HepG2 (cell line): ENCODE results near the gene NEURL2. TPM values are rescaled to one million over a fixed set of nuclear protein-coding genes. Genes with fewer than 3 reads are reported as not detected.

Experiments
- DNMT3B ChIP-seq: conservative IDR thresholded peaks from 2 replicates; pipeline ENCODE4 v1.6.1; 2016; ENCODE audit warnings: missing biosample characterization, control low read depth
- HNRNPLL ChIP-seq: fragments of 200-400 bp; formaldehyde crosslinking; IDR thresholded peaks from 2 replicates; pipeline ENCODE4 v1.6.1; 2017; ENCODE audit warnings: mild to moderate bottlenecking, low read depth, low read length; ENCODE audit not compliant: poor library complexity, severe bottlenecking
- HOXA3 ChIP-seq: sonication (generic); formaldehyde crosslinking; IDR thresholded peaks from 2 replicates; pipeline ENCODE4 v1.5.0; 2020; ENCODE audit warnings: missing genetic modification reagents
- MXD4 ChIP-seq: IDR thresholded peaks from 2 replicates; pipeline ENCODE4 v1.6.1; 2016; ENCODE audit warnings: mild to moderate bottlenecking, missing biosample characterization, missing genetic modification reagents
- NFYC ChIP-seq: IDR thresholded peaks from 2 replicates; pipeline ENCODE4 v1.6.1; 2016; ENCODE audit warnings: missing genetic modification reagents, missing compliant biosample characterization
- STAT5B ChIP-seq: sonication (generic); formaldehyde crosslinking; IDR thresholded peaks from 2 replicates; pipeline ENCODE4 v1.4.0; 2020; ENCODE audit warnings: missing genetic modification reagents
- TCF7 ChIP-seq: sonication (generic); IDR thresholded peaks from 2 replicates; pipeline ENCODE4 v1.6.1; 2016; ENCODE audit warnings: antibody characterized with exemption, low read depth
- YEATS4 ChIP-seq: sonication (generic); formaldehyde crosslinking; IDR thresholded peaks from 2 replicates; pipeline ENCODE4 v1.4.0; 2020; ENCODE audit warnings: missing genetic modification reagents, borderline replicate concordance
- ZBTB38 ChIP-seq: sonication (generic); formaldehyde crosslinking; IDR thresholded peaks from 2 replicates; pipeline ENCODE4 v1.5.1; 2020; ENCODE audit warnings: mild to moderate bottlenecking, missing genetic modification reagents
- ZIK1 ChIP-seq: sonication (generic); formaldehyde crosslinking; IDR thresholded peaks from 2 replicates; pipeline ENCODE4 v1.5.0; 2020; ENCODE audit warnings: mild to moderate bottlenecking, low read depth, missing genetic modification reagents, borderline replicate concordance
- ZNF282 ChIP-seq: fragments of 450-650 bp; IDR thresholded peaks from 2 replicates; pipeline ENCODE4 v1.6.1; 2018; ENCODE audit not compliant: partially characterized antibody
- ZNF549 ChIP-seq: sonication (generic); formaldehyde crosslinking; IDR thresholded peaks from 2 replicates; pipeline ENCODE4 v1.5.0; 2020; ENCODE audit warnings: missing genetic modification reagents
- ZNF7 ChIP-seq: IDR thresholded peaks from 2 replicates; pipeline ENCODE4 v1.6.1; 2016; ENCODE audit warnings: missing biosample characterization, missing genetic modification reagents
- ZNF713 ChIP-seq: sonication (generic); formaldehyde crosslinking; IDR thresholded peaks from 2 replicates; pipeline ENCODE4 v1.4.0; 2020; ENCODE audit warnings: mild to moderate bottlenecking, missing genetic modification reagents
- ZSCAN29 ChIP-seq: sonication (generic); formaldehyde crosslinking; conservative IDR thresholded peaks from 2 replicates; pipeline ENCODE4 v1.4.0; 2020; ENCODE audit warnings: mild to moderate bottlenecking, missing genetic modification reagents
- polyA plus RNA-seq, 8 experiments: library from polyadenylated mRNA; depleted of rRNA in 3 of 8; stranded (reverse) in 7 of 8; unstranded in 1 of 8; fragments of >200 nt; fragmentation: Illumina TruSeq in 4 of 8; extraction: Trizol in 4 of 8; gene quantifications; 2 replicates each; pipeline versions ENCODE4 v1.2.1 to v1.2.3, GENCODE V29; 2011 to 2016; ENCODE audit warnings: low read depth in 4 of 8, missing spikeins in 1 of 8, mixed read lengths in 1 of 8; ENCODE audit not compliant: insufficient read depth in 1 of 8
- total RNA-seq, 5 experiments: library from RNA; depleted of rRNA; stranded (reverse); fragments of >200 nt; fragmentation: Illumina TruSeq; extraction: Trizol; gene quantifications; 2 replicates each; pipeline ENCODE4 v1.2.3, GENCODE V29; 2016; ENCODE audit warnings: low read depth in 1 of 5
- TF ChIP-seq, protein P1 (sequence below): sonication (generic); formaldehyde crosslinking; IDR thresholded peaks from 2 replicates; pipeline ENCODE4 v1.9.0; 2021; ENCODE audit warnings: missing genetic modification reagents, borderline replicate concordance
- TF ChIP-seq, protein P2 (sequence below): sonication (generic); formaldehyde crosslinking; IDR thresholded peaks from 2 replicates; pipeline ENCODE4 v1.4.0; 2020; ENCODE audit warnings: missing genetic modification reagents
- TF ChIP-seq, protein P3 (sequence below): IDR thresholded peaks from 2 replicates; pipeline ENCODE4 v1.6.1; 2018; ENCODE audit warnings: missing genetic modification reagents
- TF ChIP-seq, protein P4 (sequence below): sonication (generic); formaldehyde crosslinking; IDR thresholded peaks from 2 replicates; pipeline ENCODE4 v1.4.0; 2020; ENCODE audit warnings: missing genetic modification reagents
- TF ChIP-seq, protein P5 (sequence below): sonication (generic); formaldehyde crosslinking; IDR thresholded peaks from 2 replicates; pipeline ENCODE4 v1.5.0; 2020; ENCODE audit warnings: mild to moderate bottlenecking, missing genetic modification reagents, borderline replicate concordance

The NEURL2 gene
- total and polyA plus RNA-seq, 2 of the 13 experiments (the other 11 are each of a cell fraction or from before 2014, with no cell fraction given) = 7.2 to 9.7 TPM

DNA sequence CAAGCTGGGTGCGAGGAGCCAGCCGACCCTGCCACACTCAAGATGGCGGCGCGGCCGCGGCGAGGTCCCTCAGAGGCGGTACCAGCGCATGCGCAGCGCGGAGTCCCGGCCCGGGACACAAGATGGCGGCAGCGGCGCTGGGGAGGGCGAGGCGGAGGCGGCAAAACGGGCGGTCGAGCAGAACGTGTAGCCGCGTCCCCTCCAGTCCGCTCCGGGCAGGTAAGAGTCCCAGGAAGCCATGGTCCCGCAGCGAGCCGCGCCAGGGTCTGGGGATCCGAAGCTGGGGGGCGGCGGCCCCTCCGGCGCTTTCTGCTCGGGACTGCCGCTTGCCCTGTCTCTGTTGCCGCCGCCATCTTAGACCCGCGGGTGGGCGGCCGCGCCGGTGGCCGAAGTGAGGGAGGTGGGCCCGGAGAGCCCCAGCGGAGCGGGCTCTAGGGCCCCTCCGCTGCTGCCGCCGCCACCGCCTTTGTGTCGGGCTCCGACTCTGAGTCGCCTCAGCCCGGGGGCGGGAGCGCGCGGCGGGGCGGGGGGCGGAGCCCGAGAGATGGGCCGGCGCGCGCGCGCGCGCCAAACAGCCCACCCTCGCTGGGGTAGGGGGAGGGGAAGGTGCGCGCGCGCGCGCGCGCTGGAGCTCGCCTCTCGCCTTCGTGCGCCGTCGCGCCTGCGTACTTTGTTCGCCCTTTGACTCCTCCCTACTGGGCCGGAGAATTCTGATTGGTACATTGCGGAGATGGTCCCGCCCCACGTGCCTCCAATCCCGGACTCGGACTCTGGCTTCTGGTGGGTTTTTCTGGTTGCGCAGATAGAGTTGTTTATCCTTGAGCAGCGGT, 43.8 kb upstream of the NEURL2 start, which contains the start of gene PCIF1 (continued):
- TF ChIP-seq ZIK1 (CRISPR knock-in tag) (peak; percentile 84; the same call in 1 of the 2 replicates), YEATS4 (CRISPR knock-in tag) (peak; percentile 86), DNMT3B (CRISPR knock-in tag) (peak; percentile 91), HOXA3 (CRISPR knock-in tag) (peak; percentile 99), STAT5B (CRISPR knock-in tag) (peak; percentile 95; the same call in 1 of the 2 replicates), ZBTB38 (peak; percentile 87), HNRNPLL (peak; percentile 75), MXD4 (peak; percentile 89), ZNF713 (CRISPR knock-in tag) (peak; percentile 85), NFYC (CRISPR knock-in tag) (peak; percentile 87), ZNF7 (peak; percentile 40; the same call in 1 of the 2 replicates), ZSCAN29 (CRISPR knock-in tag) (no peak; the same call in 1 of the 2 replicates), TCF7 (no peak), ZNF549 (CRISPR knock-in tag) (no peak), ZNF282 (no peak)
- TF ChIP-seq, protein P1, sequence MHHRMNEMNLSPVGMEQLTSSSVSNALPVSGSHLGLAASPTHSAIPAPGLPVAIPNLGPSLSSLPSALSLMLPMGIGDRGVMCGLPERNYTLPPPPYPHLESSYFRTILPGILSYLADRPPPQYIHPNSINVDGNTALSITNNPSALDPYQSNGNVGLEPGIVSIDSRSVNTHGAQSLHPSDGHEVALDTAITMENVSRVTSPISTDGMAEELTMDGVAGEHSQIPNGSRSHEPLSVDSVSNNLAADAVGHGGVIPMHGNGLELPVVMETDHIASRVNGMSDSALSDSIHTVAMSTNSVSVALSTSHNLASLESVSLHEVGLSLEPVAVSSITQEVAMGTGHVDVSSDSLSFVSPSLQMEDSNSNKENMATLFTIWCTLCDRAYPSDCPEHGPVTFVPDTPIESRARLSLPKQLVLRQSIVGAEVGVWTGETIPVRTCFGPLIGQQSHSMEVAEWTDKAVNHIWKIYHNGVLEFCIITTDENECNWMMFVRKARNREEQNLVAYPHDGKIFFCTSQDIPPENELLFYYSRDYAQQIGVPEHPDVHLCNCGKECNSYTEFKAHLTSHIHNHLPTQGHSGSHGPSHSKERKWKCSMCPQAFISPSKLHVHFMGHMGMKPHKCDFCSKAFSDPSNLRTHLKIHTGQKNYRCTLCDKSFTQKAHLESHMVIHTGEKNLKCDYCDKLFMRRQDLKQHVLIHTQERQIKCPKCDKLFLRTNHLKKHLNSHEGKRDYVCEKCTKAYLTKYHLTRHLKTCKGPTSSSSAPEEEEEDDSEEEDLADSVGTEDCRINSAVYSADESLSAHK (CRISPR knock-in tag) = peak; percentile 47; the same call in 1 of the 2 replicates
- TF ChIP-seq, protein P2, sequence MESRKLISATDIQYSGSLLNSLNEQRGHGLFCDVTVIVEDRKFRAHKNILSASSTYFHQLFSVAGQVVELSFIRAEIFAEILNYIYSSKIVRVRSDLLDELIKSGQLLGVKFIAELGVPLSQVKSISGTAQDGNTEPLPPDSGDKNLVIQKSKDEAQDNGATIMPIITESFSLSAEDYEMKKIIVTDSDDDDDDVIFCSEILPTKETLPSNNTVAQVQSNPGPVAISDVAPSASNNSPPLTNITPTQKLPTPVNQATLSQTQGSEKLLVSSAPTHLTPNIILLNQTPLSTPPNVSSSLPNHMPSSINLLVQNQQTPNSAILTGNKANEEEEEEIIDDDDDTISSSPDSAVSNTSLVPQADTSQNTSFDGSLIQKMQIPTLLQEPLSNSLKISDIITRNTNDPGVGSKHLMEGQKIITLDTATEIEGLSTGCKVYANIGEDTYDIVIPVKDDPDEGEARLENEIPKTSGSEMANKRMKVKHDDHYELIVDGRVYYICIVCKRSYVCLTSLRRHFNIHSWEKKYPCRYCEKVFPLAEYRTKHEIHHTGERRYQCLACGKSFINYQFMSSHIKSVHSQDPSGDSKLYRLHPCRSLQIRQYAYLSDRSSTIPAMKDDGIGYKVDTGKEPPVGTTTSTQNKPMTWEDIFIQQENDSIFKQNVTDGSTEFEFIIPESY (CRISPR knock-in tag) = no peak; the same call in 1 of the 2 replicates
- TF ChIP-seq, protein P3, sequence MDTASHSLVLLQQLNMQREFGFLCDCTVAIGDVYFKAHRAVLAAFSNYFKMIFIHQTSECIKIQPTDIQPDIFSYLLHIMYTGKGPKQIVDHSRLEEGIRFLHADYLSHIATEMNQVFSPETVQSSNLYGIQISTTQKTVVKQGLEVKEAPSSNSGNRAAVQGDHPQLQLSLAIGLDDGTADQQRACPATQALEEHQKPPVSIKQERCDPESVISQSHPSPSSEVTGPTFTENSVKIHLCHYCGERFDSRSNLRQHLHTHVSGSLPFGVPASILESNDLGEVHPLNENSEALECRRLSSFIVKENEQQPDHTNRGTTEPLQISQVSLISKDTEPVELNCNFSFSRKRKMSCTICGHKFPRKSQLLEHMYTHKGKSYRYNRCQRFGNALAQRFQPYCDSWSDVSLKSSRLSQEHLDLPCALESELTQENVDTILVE (CRISPR knock-in tag) = peak; percentile 80; the same call in 1 of the 2 replicates
- TF ChIP-seq, protein P4, sequence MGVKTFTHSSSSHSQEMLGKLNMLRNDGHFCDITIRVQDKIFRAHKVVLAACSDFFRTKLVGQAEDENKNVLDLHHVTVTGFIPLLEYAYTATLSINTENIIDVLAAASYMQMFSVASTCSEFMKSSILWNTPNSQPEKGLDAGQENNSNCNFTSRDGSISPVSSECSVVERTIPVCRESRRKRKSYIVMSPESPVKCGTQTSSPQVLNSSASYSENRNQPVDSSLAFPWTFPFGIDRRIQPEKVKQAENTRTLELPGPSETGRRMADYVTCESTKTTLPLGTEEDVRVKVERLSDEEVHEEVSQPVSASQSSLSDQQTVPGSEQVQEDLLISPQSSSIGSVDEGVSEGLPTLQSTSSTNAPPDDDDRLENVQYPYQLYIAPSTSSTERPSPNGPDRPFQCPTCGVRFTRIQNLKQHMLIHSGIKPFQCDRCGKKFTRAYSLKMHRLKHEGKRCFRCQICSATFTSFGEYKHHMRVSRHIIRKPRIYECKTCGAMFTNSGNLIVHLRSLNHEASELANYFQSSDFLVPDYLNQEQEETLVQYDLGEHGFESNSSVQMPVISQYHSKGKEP (CRISPR knock-in tag) = peak; percentile 84; the same call in 1 of the 2 replicates
- TF ChIP-seq, protein P5, sequence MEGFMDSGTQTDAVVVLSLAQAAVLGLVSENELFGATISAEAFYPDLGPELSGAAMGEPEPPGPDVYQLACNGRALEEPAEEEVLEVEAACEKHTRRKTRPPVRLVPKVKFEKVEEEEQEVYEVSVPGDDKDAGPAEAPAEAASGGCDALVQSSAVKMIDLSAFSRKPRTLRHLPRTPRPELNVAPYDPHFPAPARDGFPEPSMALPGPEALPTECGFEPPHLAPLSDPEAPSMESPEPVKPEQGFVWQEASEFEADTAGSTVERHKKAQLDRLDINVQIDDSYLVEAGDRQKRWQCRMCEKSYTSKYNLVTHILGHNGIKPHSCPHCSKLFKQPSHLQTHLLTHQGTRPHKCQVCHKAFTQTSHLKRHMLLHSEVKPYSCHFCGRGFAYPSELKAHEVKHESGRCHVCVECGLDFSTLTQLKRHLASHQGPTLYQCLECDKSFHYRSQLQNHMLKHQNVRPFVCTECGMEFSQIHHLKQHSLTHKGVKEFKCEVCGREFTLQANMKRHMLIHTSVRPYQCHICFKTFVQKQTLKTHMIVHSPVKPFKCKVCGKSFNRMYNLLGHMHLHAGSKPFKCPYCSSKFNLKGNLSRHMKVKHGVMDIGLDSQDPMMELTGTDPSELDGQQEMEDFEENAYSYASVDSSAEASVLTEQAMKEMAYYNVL (CRISPR knock-in tag) = peak; percentile 40; the same call in 1 of the 2 replicates
